H9 (cell line): ENCODE data around the gene GRXCR2. TPM values are rescaled to one million over a fixed set of nuclear protein-coding genes. Genes with fewer than 3 reads are reported as not detected.
A peak's percentile ranks its signal among the peaks of the same experiment; 100 is the strongest.

ENCODE experiments used
- DNase-seq: peaks from one replicate; pipeline ENCODE4 v3.0.0-alpha.2; 2017
- H2AFZ ChIP-seq: one replicate; pipeline ENCODE4 v1.6.1; 2013; ENCODE audit warnings: mild to moderate bottlenecking, low read length, control low read depth, moderate library complexity
- H2AK5ac ChIP-seq: 2 replicates; pipeline ENCODE4 v1.6.1; 2013; ENCODE audit warnings: low read length, control low read depth, mixed read lengths; ENCODE audit not compliant: insufficient read length
- H2BK120ac ChIP-seq: one replicate; pipeline ENCODE4 v1.6.1; 2013; ENCODE audit warnings: low read depth, mild to moderate bottlenecking, low read length, control low read depth, inconsistent platforms; ENCODE audit not compliant: poor library complexity, severe bottlenecking
- H2BK12ac ChIP-seq: 2 replicates; pipeline ENCODE4 v1.6.1; 2013; ENCODE audit warnings: low read length, control low read depth, mixed read lengths, low read depth; ENCODE audit not compliant: insufficient read length
- H2BK15ac ChIP-seq: 2 replicates; pipeline ENCODE4 v1.6.1; 2013; ENCODE audit warnings: low read depth, low read length, control low read depth
- H2BK20ac ChIP-seq: one replicate; pipeline ENCODE4 v1.6.1; 2013; ENCODE audit warnings: low read depth, mild to moderate bottlenecking, low read length, control low read depth, inconsistent platforms; ENCODE audit not compliant: poor library complexity, severe bottlenecking
- H2BK5ac ChIP-seq: 2 replicates; pipeline ENCODE4 v1.6.1; 2013; ENCODE audit warnings: low read length, control low read depth, mixed read lengths; ENCODE audit not compliant: insufficient read length
- H3K14ac ChIP-seq: 2 replicates; pipeline ENCODE4 v1.6.1; 2013; ENCODE audit warnings: low read length, control low read depth; ENCODE audit not compliant: insufficient read depth
- H3K18ac ChIP-seq: 2 replicates; pipeline ENCODE4 v1.6.1; 2013; ENCODE audit warnings: low read depth, mild to moderate bottlenecking, mixed read lengths, low read length, control low read depth; ENCODE audit not compliant: insufficient read length
- H3K23ac ChIP-seq: 2 replicates; pipeline ENCODE4 v1.6.1; 2013; ENCODE audit warnings: low read length, control low read depth, mixed read lengths, low read depth; ENCODE audit not compliant: insufficient read length
- H3K23me2 ChIP-seq: 2 replicates; pipeline ENCODE4 v1.6.1; 2013; ENCODE audit warnings: low read depth, mild to moderate bottlenecking, mixed read lengths, low read length, control low read depth; ENCODE audit not compliant: insufficient read length, poor library complexity, severe bottlenecking
- H3K27ac ChIP-seq: 2 replicates; pipeline ENCODE4 v1.5.1; 2013; ENCODE audit warnings: low read length, control low read depth, mixed read lengths, low read depth; ENCODE audit not compliant: insufficient read length
- H3K27me3 ChIP-seq: 2 replicates; pipeline ENCODE4 v1.6.1; 2013; ENCODE audit warnings: low read length, control low read depth, inconsistent platforms; ENCODE audit not compliant: insufficient read depth
- H3K4ac ChIP-seq: 2 replicates; pipeline ENCODE4 v1.6.1; 2013; ENCODE audit warnings: low read depth, mild to moderate bottlenecking, control low read depth, inconsistent platforms, low read length, moderate library complexity
- H3K4me1 ChIP-seq: 2 replicates; pipeline ENCODE4 v1.6.1; 2013; ENCODE audit warnings: low read length, control low read depth, inconsistent platforms; ENCODE audit not compliant: insufficient read depth
- H3K4me2 ChIP-seq: 2 replicates; pipeline ENCODE4 v1.6.1; 2013; ENCODE audit warnings: low read length, control low read depth, mixed read lengths; ENCODE audit not compliant: insufficient read length, insufficient read depth
- H3K56ac ChIP-seq: 2 replicates; pipeline ENCODE4 v1.6.1; 2013; ENCODE audit warnings: low read depth, mild to moderate bottlenecking, mixed read lengths, low read length, control low read depth; ENCODE audit not compliant: insufficient read length
- H3K79me1 ChIP-seq: 2 replicates; pipeline ENCODE4 v1.6.1; 2013; ENCODE audit warnings: low read depth, mild to moderate bottlenecking, moderate library complexity, low read length, control low read depth, inconsistent platforms; ENCODE audit not compliant: insufficient read depth, poor library complexity, severe bottlenecking
- H3K79me2 ChIP-seq: 2 replicates; pipeline ENCODE4 v1.6.1; 2013; ENCODE audit warnings: low read length, control low read depth, inconsistent platforms; ENCODE audit not compliant: insufficient read depth
- H3K9ac ChIP-seq: 2 replicates; pipeline ENCODE4 v1.6.1; 2013; ENCODE audit warnings: low read length, control low read depth, mixed read lengths; ENCODE audit not compliant: insufficient read length; ENCODE audit errors: extremely low read depth
- H3K9me3 ChIP-seq: one replicate; pipeline ENCODE4 v1.6.1; 2013; ENCODE audit warnings: low read depth, low read length, inconsistent platforms; ENCODE audit not compliant: control insufficient read depth
- H3T11ph ChIP-seq: one replicate; pipeline ENCODE4 v1.6.1; 2013; ENCODE audit warnings: mild to moderate bottlenecking, low read length, control low read depth, inconsistent platforms
- H4K20me1 ChIP-seq: one replicate; pipeline ENCODE4 v1.6.1; 2013; ENCODE audit not compliant: control insufficient read depth, insufficient read length, insufficient read depth
- H4K5ac ChIP-seq: 2 replicates; pipeline ENCODE4 v1.6.1; 2013; ENCODE audit warnings: low read depth, mild to moderate bottlenecking, mixed read lengths, low read length, control low read depth; ENCODE audit not compliant: insufficient read length
- H4K8ac ChIP-seq: replicated peaks from 2 replicates; pipeline ENCODE4 v1.6.1; 2013; ENCODE audit warnings: low read length, control low read depth, mixed read lengths, low read depth; ENCODE audit not compliant: insufficient read length
- H4K91ac ChIP-seq: 2 replicates; pipeline ENCODE4 v1.6.1; 2013; ENCODE audit warnings: low read depth, mild to moderate bottlenecking, moderate library complexity, mixed read lengths, low read length, control low read depth; ENCODE audit not compliant: insufficient read length
- H3K27ac Mint-ChIP-seq, 3 experiments: 2 replicates in 2 of 3; 3 replicates in 1 of 3; pipeline ENCODE4 v1.8.0; 2020 to 2021; ENCODE audit warnings: mixed read lengths in 3 of 3, mild to moderate bottlenecking in 1 of 3, moderate library complexity in 1 of 3
- H3K27me3 Mint-ChIP-seq: 2 replicates; pipeline ENCODE4 v1.8.0; 2021; ENCODE audit warnings: low read depth, mild to moderate bottlenecking, moderate library complexity, mixed read lengths
- H3K36me3 Mint-ChIP-seq, 3 experiments: 2 replicates in 2 of 3; 3 replicates in 1 of 3; pipeline ENCODE4 v1.8.0; 2020 to 2021; ENCODE audit warnings: low read depth in 3 of 3, mixed read lengths in 3 of 3; ENCODE audit not compliant: insufficient read depth in 1 of 3
- H3K4me1 Mint-ChIP-seq, 2 experiments: 2 replicates each; pipeline ENCODE4 v1.8.0; 2020; ENCODE audit warnings: mixed read lengths in 2 of 2
- H3K4me3 Mint-ChIP-seq, 2 experiments: 2 replicates in 1 of 2; 3 replicates in 1 of 2; pipeline ENCODE4 v1.8.0; 2020 to 2021; ENCODE audit warnings: mild to moderate bottlenecking in 2 of 2, mixed read lengths in 2 of 2, moderate library complexity in 1 of 2
- H3K9me3 Mint-ChIP-seq, 2 experiments: 2 replicates in 1 of 2; 3 replicates in 1 of 2; pipeline ENCODE4 v1.8.0; 2020; ENCODE audit warnings: mild to moderate bottlenecking in 2 of 2, mixed read lengths in 2 of 2, moderate library complexity in 1 of 2
- CTCF ChIP-seq: fragments of 200-600 bp; sonication (generic); conservative IDR thresholded peaks from 3 replicates; pipeline ENCODE4 v1.8.0; 2021; ENCODE audit warnings: antibody characterized with exemption, mild to moderate bottlenecking
- WGBS: extraction: QIAGEN DNeasy Blood & Tissue Kit; methylation state at CpG from one replicate; pipeline ENCODE4 v1.1.7; 2013; ENCODE audit warnings: missing lambda C conversion rate, low lambda C conversion rate, mixed read lengths; ENCODE audit not compliant: insufficient read length; ENCODE audit errors: extremely low coverage; 5-methylcytosine and 5-hydroxymethylcytosine counted together
- total RNA-seq: library from RNA; stranded (reverse); gene quantifications from 2 replicates; pipeline ENCODE4 v1.2.1, GENCODE V29; 2021

GRXCR2 gene
- total RNA-seq, 1 experiment from 2014 or later: not detected

GRCh38 chr5:145824040-145824439 is 48.8 kb downstream of the GRXCR2 start:
- no peak overlapping the region for H3K14ac ChIP-seq
- H3T11ph ChIP-seq: no peak overlapping the region
- no peak overlapping the region for H3K56ac ChIP-seq
- no peaks in the 10 kb centered on the region for H3K23me2 ChIP-seq
- H3K18ac ChIP-seq: no peak overlapping the region
- H2BK20ac ChIP-seq: no peak overlapping the region
- H3K4me2 ChIP-seq: no peak overlapping the region
- H2AK5ac ChIP-seq: no peak overlapping the region
- no peaks in the 10 kb centered on the region for H3K9me3 ChIP-seq
- no peak overlapping the region for H3K4ac ChIP-seq
- no peaks in the 10 kb centered on the region for H4K20me1 ChIP-seq
- H4K91ac ChIP-seq: no peak overlapping the region
- H3K27ac ChIP-seq: no peak overlapping the region
- H3K27ac Mint-ChIP-seq: peak overlapping the region in 1 of 3 experiments; percentile 24; a peak in 1 of 7 replicates
- no peak overlapping the region for H2AFZ ChIP-seq
- no peak overlapping the region for H3K23ac ChIP-seq
- H4K8ac ChIP-seq: no peak overlapping the region
- no peak overlapping the region for H2BK12ac ChIP-seq
- no peak overlapping the region for H2BK15ac ChIP-seq
- no peak overlapping the region for H4K5ac ChIP-seq
- no peak overlapping the region for H3K9ac ChIP-seq
- TF ChIP-seq CTCF: no peak
- WGBS: no CpG with 5 or more reads among the region's 4 CpGs
- 0 out of 4 replicates have a peak, but pooled peaks cover 0 to 2% of the 10 kb centered on the region in 2 experiments for H3K4me1 Mint-ChIP-seq
- no peak overlapping the region for H2BK120ac ChIP-seq
- no peak overlapping the region; a peak in 1 of 5 replicates for H3K4me3 Mint-ChIP-seq
- no peak for DNase-seq
- H3K27me3 ChIP-seq: no peaks in the 10 kb centered on the region
- H3K4me1 ChIP-seq: no peaks in the 10 kb centered on the region
- no peaks in the 10 kb centered on the region for H3K9me3 Mint-ChIP-seq
- no peaks in the 10 kb centered on the region for H3K27me3 Mint-ChIP-seq
- H3K79me1 ChIP-seq: no peaks in the 10 kb centered on the region
- no peaks in the 10 kb centered on the region for H3K79me2 ChIP-seq
- no peak overlapping the region for H2BK5ac ChIP-seq
- no peaks in the 10 kb centered on the region for H3K36me3 Mint-ChIP-seq
